GM23338 (cell line): ENCODE measurements around the gene ALOX15. TPM values are rescaled to one million over a fixed set of nuclear protein-coding genes. Genes with fewer than 3 reads are reported as not detected.

Experiments used
- ATAC-seq: fragments of 200-7000 bp; cut with Tn5 transposase; 3 replicates; pipeline ENCODE4 v1.9.1; 2020
- DNase-seq: peaks from one replicate; pipeline ENCODE4 v3.0.0-alpha.2; 2015; ENCODE audit warnings: low spot score
- H2AFZ ChIP-seq: fragments of 200-600 bp; sonication (generic); 2 replicates; pipeline ENCODE4 v1.8.0; 2016; ENCODE audit warnings: antibody characterized with exemption, mild to moderate bottlenecking, moderate library complexity
- H3F3A ChIP-seq: fragments of 200-600 bp; sonication (generic); replicated peaks from 2 replicates; pipeline ENCODE4 v1.8.0; 2017; ENCODE audit warnings: antibody characterized with exemption, mixed run types, low read depth
- H3K27ac ChIP-seq: fragments of 200-600 bp; sonication (generic); 2 replicates; pipeline ENCODE4 v1.6.1; 2016; ENCODE audit warnings: low read depth
- H3K27me3 ChIP-seq: fragments of 200-600 bp; sonication (generic); 2 replicates; pipeline ENCODE4 v1.8.0; 2016; ENCODE audit warnings: mild to moderate bottlenecking, mixed run types, moderate library complexity; ENCODE audit not compliant: insufficient read depth
- H3K36me3 ChIP-seq: fragments of 200-600 bp; sonication (generic); 2 replicates; pipeline ENCODE4 v1.8.0; 2016; ENCODE audit warnings: mild to moderate bottlenecking; ENCODE audit not compliant: insufficient read depth
- H3K4me1 ChIP-seq: fragments of 200-600 bp; sonication (generic); 2 replicates; pipeline ENCODE4 v1.8.0; 2016; ENCODE audit warnings: mild to moderate bottlenecking, moderate library complexity; ENCODE audit not compliant: insufficient read depth
- H3K4me2 ChIP-seq: fragments of 200-600 bp; sonication (generic); 2 replicates; pipeline ENCODE4 v1.7.1; 2017; ENCODE audit warnings: mixed run types
- H3K4me3 ChIP-seq: fragments of 200-600 bp; sonication (generic); 2 replicates; pipeline ENCODE4 v1.6.1; 2016; ENCODE audit warnings: mixed run types
- H3K79me2 ChIP-seq: fragments of 200-600 bp; sonication (generic); replicated peaks from 2 replicates; pipeline ENCODE4 v1.8.0; 2017; ENCODE audit warnings: mild to moderate bottlenecking; ENCODE audit not compliant: insufficient read depth
- H3K9me2 ChIP-seq: fragments of 200-600 bp; sonication (generic); 2 replicates; pipeline ENCODE4 v1.8.0; 2017; ENCODE audit not compliant: insufficient read depth
- H4K20me1 ChIP-seq: fragments of 200-600 bp; sonication (generic); replicated peaks from 2 replicates; pipeline ENCODE4 v1.8.0; 2017; ENCODE audit warnings: mild to moderate bottlenecking; ENCODE audit not compliant: insufficient read depth
- H3K27ac Mint-ChIP-seq: 2 replicates; pipeline ENCODE4 v1.8.0; 2020; ENCODE audit warnings: inconsistent platforms, mild to moderate bottlenecking, moderate library complexity, mixed read lengths
- H3K27me3 Mint-ChIP-seq: 3 replicates; pipeline ENCODE4 v1.8.0; 2022; ENCODE audit warnings: low read depth, mild to moderate bottlenecking, moderate library complexity, mixed read lengths, inconsistent platforms; ENCODE audit not compliant: insufficient read depth, poor library complexity
- H3K36me3 Mint-ChIP-seq: 3 replicates; pipeline ENCODE4 v1.8.0; 2021; ENCODE audit warnings: low read depth, mild to moderate bottlenecking, inconsistent platforms, moderate library complexity, mixed read lengths
- H3K4me1 Mint-ChIP-seq: 3 replicates; pipeline ENCODE4 v1.8.0; 2020; ENCODE audit warnings: mild to moderate bottlenecking, inconsistent platforms, mixed read lengths
- H3K4me3 Mint-ChIP-seq: 3 replicates; pipeline ENCODE4 v1.8.0; 2021; ENCODE audit warnings: moderate library complexity, mild to moderate bottlenecking, inconsistent platforms, mixed read lengths
- H3K9me3 Mint-ChIP-seq: 3 replicates; pipeline ENCODE4 v1.8.0; 2020; ENCODE audit warnings: moderate library complexity, mild to moderate bottlenecking, inconsistent platforms, mixed read lengths
- CREB1 ChIP-seq: fragments of 250-450 bp; sonication (Bioruptor Pico); IDR thresholded peaks from 2 replicates; pipeline ENCODE4 v1.5.0; 2020; ENCODE audit warnings: low read depth, mild to moderate bottlenecking, moderate library complexity
- NANOG ChIP-seq: IDR thresholded peaks from 2 replicates; pipeline ENCODE4 v1.6.1; 2016; ENCODE audit warnings: antibody characterized with exemption, borderline replicate concordance
- REST ChIP-seq: IDR thresholded peaks from one replicate; pipeline ENCODE4 v1.6.1; 2018; ENCODE audit warnings: antibody characterized with exemption; ENCODE audit not compliant: unreplicated experiment
- ZNF462 ChIP-seq: fragments of 250-450 bp; sonication (Bioruptor Pico); IDR thresholded peaks from 2 replicates; pipeline ENCODE4 v1.5.0; 2020; ENCODE audit warnings: mild to moderate bottlenecking, moderate library complexity
- polyA plus RNA-seq: library from polyadenylated mRNA; unstranded; fragments of >200 nt; fragmentation: Nextera tagmentation; extraction: Ambion mirVana; gene quantifications from 2 replicates; pipeline ENCODE4 v1.2.1, GENCODE V29; 2016
- total RNA-seq: library from RNA; depleted of rRNA; stranded (reverse); fragments of >200 nt; shearing (Covaris generic); gene quantifications from 2 replicates; pipeline ENCODE4 v1.2.3, GENCODE V29; 2014

ALOX15 gene
- total and polyA plus RNA-seq, 2 experiments from 2014 or later, result 1.2 to 1.4 TPM

GRCh38 chr17:4610162-4610561 lies 31.3 kb downstream of the ALOX15 start:
- TF ChIP-seq REST (no peak), NANOG (no peak), CREB1 (CRISPR knock-in tag) (no peak), ZNF462 (no peak)
- no peaks in the 10 kb centered on the region for H3K4me1 ChIP-seq
- Mint-ChIP-seq H3K4me3 (no peak overlapping the region), H3K27ac (no peak overlapping the region), H3K9me3 (no peaks in the 10 kb centered on the region), H3K4me1 (peaks cover 16% of the 10 kb centered on the region), H3K27me3 (peaks cover 4% of the 10 kb centered on the region), H3K36me3 (no peaks in the 10 kb centered on the region; the same call in 2 of the 3 replicates)
- H4K20me1 ChIP-seq, result no peaks in the 10 kb centered on the region
- no peak overlapping the region for H3K4me3 ChIP-seq
- ATAC-seq, result no peak
- DNase-seq, result no peak
- no peaks in the 10 kb centered on the region for H3K79me2 ChIP-seq
- no peaks in the 10 kb centered on the region for H3K27me3 ChIP-seq
- no peaks in the 10 kb centered on the region for H3F3A ChIP-seq
- no peak overlapping the region for H3K4me2 ChIP-seq
- no peak overlapping the region for H3K27ac ChIP-seq
- H2AFZ ChIP-seq, result no peak overlapping the region
- no peaks in the 10 kb centered on the region for H3K9me2 ChIP-seq
- H3K36me3 ChIP-seq, result no peaks in the 10 kb centered on the region
